Airway epithelial cell (primary cell): ENCODE data around the gene INS. TPM values are rescaled to one million over a fixed set of nuclear protein-coding genes. Genes with fewer than 3 reads are reported as not detected.

Experiments
- total RNA-seq: library from RNA; depleted of rRNA; stranded (reverse); fragments of >200 nt; gene quantifications from 2 replicates; pipeline ENCODE4 v1.2.3, GENCODE V29; 2015

INS gene
- not detected in 2 replicates for total RNA-seq

GRCh38 chr11:2160736-2161259 lies at the start of gene INS:
Gene INS, minus strand, starts transcription at chr11:2161209. Its CDS starts 238 bp downstream, at chr11:2160971.

GRCh38 chr11:2171591-2172003 lies 10.6 kb upstream of the INS start, which contains the start of gene TH:
Gene TH, minus strand, starts transcription at chr11:2171815. Its CDS starts 29 bp downstream, at chr11:2171786.

GRCh38 chr11:2139123-2139521 lies 21.9 kb downstream of the INS start, which contains the start of gene IGF2:
Gene IGF2, minus strand, starts transcription at chr11:2139389. Its CDS starts 3,866 bp downstream, at chr11:2135523.

Other genes starting within 250 kb of the INS start
- 0.71 and 0.98 TPM in 2 replicates for gene TNNT3, start 241.5 kb downstream of the INS start, total RNA-seq
- 275 and 285 TPM in 2 replicates for gene MRPL23, start 213.9 kb downstream of the INS start, total RNA-seq
- 810 and 834 TPM in 2 replicates for gene H19, start 163.4 kb downstream of the INS start, total RNA-seq
- 30.0 and 44.8 TPM in 2 replicates for gene IGF2, start 21.8 kb downstream of the INS start, total RNA-seq
- 0.33 and 0.99 TPM in 2 replicates for gene TH, start 10.6 kb upstream of the INS start, total RNA-seq
- gene ASCL2, start 109.4 kb upstream of the INS start, total RNA-seq = 2.5 and 5.3 TPM in 2 replicates
- gene C11orf21, start 140.7 kb upstream of the INS start, total RNA-seq = not detected in 2 replicates
- not detected in 2 replicates for gene TSPAN32, start 140.8 kb upstream of the INS start, total RNA-seq
- gene CD81, start 216.1 kb upstream of the INS start, total RNA-seq = 179 and 248 TPM in 2 replicates
- gene TSSC4, start 239.5 kb upstream of the INS start, total RNA-seq = 38.2 and 40.8 TPM in 2 replicates